Ovary (tissue), 3 donors: Measurements from ENCODE around the gene NGF.

ENCODE experiments used
- POLR2A ChIP-seq: fragments of 450-650 bp; IDR thresholded peaks from one replicate; pipeline ENCODE4 v1.6.1; 2017; ENCODE audit warnings: antibody characterized with exemption, mild to moderate bottlenecking, moderate library complexity
- TF ChIP-seq, protein P1 (sequence below), 3 donors: fragments of 450-650 bp in 2 of 3; fragments of 200-600 bp in 1 of 3; IDR thresholded peaks; one replicate each; pipeline versions ENCODE4 v1.5.1 to v1.8.0; 2016 to 2022; ENCODE audit warnings: antibody characterized with exemption in 3 of 3, mild to moderate bottlenecking in 1 of 3
- donor health status: DM: no; HTN: no; CAD: no.

DNA sequence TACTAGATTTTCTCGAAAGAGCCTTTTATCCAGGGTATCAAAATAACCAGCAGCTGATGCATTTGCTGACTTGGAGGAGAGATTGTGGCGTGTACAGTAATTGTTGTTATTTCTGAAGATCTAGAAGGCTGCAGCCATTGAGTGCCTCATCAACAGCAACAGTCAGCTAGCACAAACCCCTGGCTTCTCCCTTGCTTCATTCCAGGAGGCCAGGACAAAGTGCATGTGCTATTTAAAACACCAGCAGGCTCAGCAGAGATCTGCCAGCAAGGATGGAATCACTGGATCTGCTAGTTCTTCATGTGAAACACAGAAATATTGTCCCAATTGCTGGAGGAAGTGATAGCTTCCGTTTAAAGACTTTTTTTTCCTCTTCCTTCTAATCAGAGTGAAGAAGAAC lies 2.8 kb upstream of the NGF start:
- TF ChIP-seq, protein P1, sequence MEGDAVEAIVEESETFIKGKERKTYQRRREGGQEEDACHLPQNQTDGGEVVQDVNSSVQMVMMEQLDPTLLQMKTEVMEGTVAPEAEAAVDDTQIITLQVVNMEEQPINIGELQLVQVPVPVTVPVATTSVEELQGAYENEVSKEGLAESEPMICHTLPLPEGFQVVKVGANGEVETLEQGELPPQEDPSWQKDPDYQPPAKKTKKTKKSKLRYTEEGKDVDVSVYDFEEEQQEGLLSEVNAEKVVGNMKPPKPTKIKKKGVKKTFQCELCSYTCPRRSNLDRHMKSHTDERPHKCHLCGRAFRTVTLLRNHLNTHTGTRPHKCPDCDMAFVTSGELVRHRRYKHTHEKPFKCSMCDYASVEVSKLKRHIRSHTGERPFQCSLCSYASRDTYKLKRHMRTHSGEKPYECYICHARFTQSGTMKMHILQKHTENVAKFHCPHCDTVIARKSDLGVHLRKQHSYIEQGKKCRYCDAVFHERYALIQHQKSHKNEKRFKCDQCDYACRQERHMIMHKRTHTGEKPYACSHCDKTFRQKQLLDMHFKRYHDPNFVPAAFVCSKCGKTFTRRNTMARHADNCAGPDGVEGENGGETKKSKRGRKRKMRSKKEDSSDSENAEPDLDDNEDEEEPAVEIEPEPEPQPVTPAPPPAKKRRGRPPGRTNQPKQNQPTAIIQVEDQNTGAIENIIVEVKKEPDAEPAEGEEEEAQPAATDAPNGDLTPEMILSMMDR (IDR thresholded peaks at IDR 0.05), result no peak
- no peak for TF ChIP-seq POLR2A
